Fibroblast of villous mesenchyme (primary cell): ENCODE data around the gene STPG2. TPM values are rescaled to one million over a fixed set of nuclear protein-coding genes. Genes with fewer than 3 reads are reported as not detected.

Source experiments
- DNase-seq: peaks from one replicate; pipeline ENCODE4 v3.0.0-alpha.2; 2010; ENCODE audit warnings: low read depth
- H3K4me3 ChIP-seq: 2 replicates; pipeline ENCODE4 v1.5.1; 2011; ENCODE audit warnings: low read depth, mild to moderate bottlenecking, low read length
- CTCF ChIP-seq: IDR thresholded peaks from 2 replicates; pipeline ENCODE4 v1.5.1; 2012; ENCODE audit warnings: low read depth, mild to moderate bottlenecking, low read length; ENCODE audit not compliant: insufficient read depth
- total RNA-seq: library from RNA; depleted of rRNA; stranded (reverse); fragments of >200 nt; gene quantifications from 2 replicates; pipeline ENCODE4 v1.2.3, GENCODE V29; 2012

STPG2 gene
- total RNA-seq, 1 donor: under 0.01 TPM

GRCh38 chr4:98055800-98056501 is 87.3 kb downstream of the STPG2 start:
- no peak for TF ChIP-seq CTCF

GRCh38 chr4:98046665-98047064 is 96.6 kb downstream of the STPG2 start:
- TF ChIP-seq CTCF: no peak
- H3K4me3 ChIP-seq: no peak overlapping the region

More at GRCh38 chr4:98055800-98056501, 87.3 kb downstream of the STPG2 start:
- no peak overlapping the region for H3K4me3 ChIP-seq
- no peak for DNase-seq

GRCh38 chr4:98030059-98030458 is 113.2 kb downstream of the STPG2 start:
- H3K4me3 ChIP-seq: no peak overlapping the region
- TF ChIP-seq CTCF: no peak
- DNase-seq: no peak

More at GRCh38 chr4:98046665-98047064, 96.6 kb downstream of the STPG2 start:
- DNase-seq: no peak

- TF ChIP-seq CTCF: no peak
- H3K4me3 ChIP-seq: no peak overlapping the region
- DNase-seq: no peak
These were observed 115.4 kb downstream of the STPG2 start for GRCh38 chr4:98027827-98028226.

DNA sequence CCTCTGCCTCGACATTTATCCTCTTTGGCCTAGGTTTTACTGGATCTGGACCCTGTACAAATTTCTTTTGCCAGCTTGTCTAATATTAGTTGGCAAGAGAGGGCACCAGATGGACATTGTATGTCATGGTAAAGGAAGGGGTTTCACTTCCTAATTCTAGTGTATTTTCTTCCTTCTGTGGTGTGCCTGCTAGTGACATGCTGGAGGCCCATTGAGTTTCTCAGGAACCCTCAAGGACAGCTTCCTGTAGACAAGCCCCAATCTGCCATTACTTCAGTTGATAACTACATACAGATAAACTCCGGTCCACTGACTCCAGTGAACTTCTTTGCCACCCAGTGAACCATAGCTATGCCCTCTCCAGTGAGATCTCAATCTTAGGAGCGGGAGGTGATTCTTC is 116.9 kb downstream of the STPG2 start:
- no peak for TF ChIP-seq CTCF
- no peak for DNase-seq
- H3K4me3 ChIP-seq: no peak overlapping the region

DNA sequence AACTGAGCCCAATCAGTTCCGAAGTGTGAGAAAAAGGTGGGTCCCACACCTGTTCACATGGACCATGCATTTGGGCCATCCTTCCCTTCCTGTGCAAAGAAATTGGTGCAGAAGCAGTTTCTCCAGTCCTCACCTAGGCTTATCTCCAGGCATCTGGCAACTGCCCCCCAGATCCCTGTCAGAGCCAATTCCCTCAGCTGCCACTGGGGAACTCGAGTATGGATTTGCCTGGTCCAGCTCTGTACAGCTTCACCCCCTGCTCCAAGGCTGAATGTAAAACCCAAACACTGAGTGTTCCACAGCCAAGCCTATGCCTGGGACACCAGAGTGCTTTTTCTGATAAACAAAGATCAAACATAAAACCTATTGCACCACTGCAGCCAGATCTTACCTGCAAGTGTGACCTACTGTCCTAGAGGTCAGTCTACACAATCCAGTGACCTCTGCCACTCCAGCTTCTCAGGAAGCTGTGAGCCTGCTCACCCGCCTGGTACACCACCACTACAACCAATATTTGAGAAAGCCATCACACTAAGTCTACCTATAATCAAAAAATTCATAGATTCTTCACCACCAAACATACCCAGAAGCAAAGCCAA is 136.4 kb downstream of the STPG2 start:
- H3K4me3 ChIP-seq: no peak overlapping the region
- TF ChIP-seq CTCF: no peak
- no peak for DNase-seq
